Mesothelial cell of epicardium (in vitro differentiated cells): ENCODE data around the gene HSBP1L1. TPM values are rescaled to one million over a fixed set of nuclear protein-coding genes. Genes with fewer than 3 reads are reported as not detected.

ENCODE experiments used
- DNase-seq, 2 experiments: peaks; one replicate each; pipeline ENCODE4 v3.0.0; 2021; ENCODE audit warnings: low spot score in 2 of 2; ENCODE audit not compliant: unreplicated experiment in 2 of 2
- H3K27ac Mint-ChIP-seq: 2 replicates; pipeline ENCODE4 v1.8.0; 2021; ENCODE audit warnings: mixed read lengths
- H3K27me3 Mint-ChIP-seq: 2 replicates; pipeline ENCODE4 v1.8.0; 2021; ENCODE audit warnings: low read depth, mixed read lengths
- H3K36me3 Mint-ChIP-seq: 2 replicates; pipeline ENCODE4 v1.8.0; 2021; ENCODE audit warnings: mixed read lengths
- H3K4me1 Mint-ChIP-seq: 2 replicates; pipeline ENCODE4 v1.8.0; 2021; ENCODE audit warnings: mixed read lengths
- H3K4me3 Mint-ChIP-seq: 2 replicates; pipeline ENCODE4 v1.8.0; 2021; ENCODE audit warnings: mild to moderate bottlenecking, moderate library complexity, mixed read lengths
- H3K9me3 Mint-ChIP-seq: 2 replicates; pipeline ENCODE4 v1.8.0; 2021; ENCODE audit warnings: mixed read lengths
- total RNA-seq: library from RNA; stranded (reverse); gene quantifications from 3 replicates; pipeline ENCODE4 v1.2.1, GENCODE V29; 2021
- TF ChIP-seq, protein P1 (sequence below): fragments of 200-600 bp; sonication (generic); IDR thresholded peaks from one replicate; pipeline ENCODE4 v1.5.0; 2021; ENCODE audit warnings: antibody characterized with exemption; ENCODE audit not compliant: unreplicated experiment

HSBP1L1 gene
- total RNA-seq, 1 donor from 2014 or later = 35.4 TPM

DNA sequence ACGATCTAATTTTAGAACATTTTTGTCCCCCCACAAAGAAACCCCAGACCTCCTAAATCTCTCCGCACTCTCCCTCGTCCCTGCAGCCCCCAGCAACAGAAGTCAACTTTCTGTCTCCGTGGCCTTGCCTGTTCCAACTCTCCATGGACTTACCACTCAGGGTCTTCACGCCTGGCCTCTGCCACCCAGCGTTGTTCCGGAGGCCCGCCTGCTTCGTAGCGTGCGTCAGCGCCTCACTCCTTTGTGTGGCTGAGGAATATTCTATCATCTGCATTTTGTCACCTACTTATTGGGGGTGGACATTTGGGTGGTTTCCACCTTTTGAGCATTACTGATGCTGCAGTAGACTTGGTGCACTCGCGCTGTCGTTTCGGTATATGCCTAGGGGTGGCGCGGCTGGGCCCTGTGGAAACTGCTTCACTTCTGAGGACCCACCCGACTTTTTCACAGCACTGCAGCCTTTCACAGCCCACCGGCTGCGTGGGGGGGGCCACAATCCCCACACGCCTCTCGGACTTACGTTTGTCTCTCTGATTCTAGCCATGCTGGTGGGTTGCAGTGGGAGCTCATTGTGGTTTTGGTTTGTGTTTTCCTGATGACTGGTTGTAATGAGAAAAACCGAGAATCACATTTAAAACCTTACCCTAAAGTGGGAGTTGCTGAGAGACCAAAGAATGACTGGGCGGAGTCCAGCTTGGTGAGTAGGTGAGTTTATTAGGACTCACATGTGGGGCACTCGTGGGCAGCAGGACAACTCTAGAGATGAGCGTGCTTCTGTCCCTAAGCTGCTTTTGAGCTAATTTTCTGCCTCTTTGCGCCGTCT is 1.4 kb upstream of the HSBP1L1 start:
- H3K4me3 Mint-ChIP-seq = peak overlapping the region; percentile 41
- no peaks in the 10 kb centered on the region for H3K9me3 Mint-ChIP-seq
- DNase-seq = no peak
- no peaks in the 10 kb centered on the region for H3K27me3 Mint-ChIP-seq
- H3K4me1 Mint-ChIP-seq = peaks cover 41% of the 10 kb centered on the region
- TF ChIP-seq, protein P1, sequence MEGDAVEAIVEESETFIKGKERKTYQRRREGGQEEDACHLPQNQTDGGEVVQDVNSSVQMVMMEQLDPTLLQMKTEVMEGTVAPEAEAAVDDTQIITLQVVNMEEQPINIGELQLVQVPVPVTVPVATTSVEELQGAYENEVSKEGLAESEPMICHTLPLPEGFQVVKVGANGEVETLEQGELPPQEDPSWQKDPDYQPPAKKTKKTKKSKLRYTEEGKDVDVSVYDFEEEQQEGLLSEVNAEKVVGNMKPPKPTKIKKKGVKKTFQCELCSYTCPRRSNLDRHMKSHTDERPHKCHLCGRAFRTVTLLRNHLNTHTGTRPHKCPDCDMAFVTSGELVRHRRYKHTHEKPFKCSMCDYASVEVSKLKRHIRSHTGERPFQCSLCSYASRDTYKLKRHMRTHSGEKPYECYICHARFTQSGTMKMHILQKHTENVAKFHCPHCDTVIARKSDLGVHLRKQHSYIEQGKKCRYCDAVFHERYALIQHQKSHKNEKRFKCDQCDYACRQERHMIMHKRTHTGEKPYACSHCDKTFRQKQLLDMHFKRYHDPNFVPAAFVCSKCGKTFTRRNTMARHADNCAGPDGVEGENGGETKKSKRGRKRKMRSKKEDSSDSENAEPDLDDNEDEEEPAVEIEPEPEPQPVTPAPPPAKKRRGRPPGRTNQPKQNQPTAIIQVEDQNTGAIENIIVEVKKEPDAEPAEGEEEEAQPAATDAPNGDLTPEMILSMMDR = no peak
- H3K27ac Mint-ChIP-seq = peak overlapping the region; percentile 90
- H3K36me3 Mint-ChIP-seq = peaks cover 9% of the 10 kb centered on the region

DNA sequence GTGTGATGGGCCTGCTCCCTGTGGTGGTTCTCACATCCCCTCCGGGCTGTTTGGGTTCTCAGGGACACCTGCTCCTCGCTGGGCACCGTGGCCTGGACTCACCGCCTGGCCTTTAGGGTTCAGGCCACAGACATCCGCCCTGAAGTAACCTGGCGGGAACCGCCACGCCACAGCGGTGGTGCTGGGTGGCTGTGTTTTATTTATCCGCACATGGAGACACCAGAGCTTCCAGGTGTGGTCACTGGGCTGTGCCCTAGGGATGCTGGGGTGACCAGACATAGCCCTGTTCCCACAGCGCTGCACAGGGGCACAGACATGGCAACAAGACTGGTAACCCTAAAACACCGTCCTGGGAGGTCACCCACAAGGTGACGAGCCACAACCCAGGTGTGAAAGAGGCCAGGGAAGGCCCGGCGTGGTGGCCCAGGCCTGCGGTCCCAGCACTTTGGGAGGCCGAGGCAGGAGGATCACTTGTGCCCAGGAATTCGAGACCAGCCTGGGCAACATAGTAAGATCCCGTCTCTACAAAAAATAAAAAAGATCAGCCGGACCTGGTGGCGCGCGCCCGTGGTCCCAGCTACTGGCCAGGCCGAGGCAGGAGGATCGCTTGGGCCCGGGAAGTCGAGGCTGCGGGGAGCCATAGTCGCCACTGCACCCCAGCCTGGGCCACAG is 649 bp upstream of the HSBP1L1 start:
- DNase-seq = no peak
- H3K4me3 Mint-ChIP-seq = peak overlapping the region; percentile 56
- H3K27ac Mint-ChIP-seq = peak overlapping the region; percentile 21
- no peaks in the 10 kb centered on the region for H3K9me3 Mint-ChIP-seq
- TF ChIP-seq, protein P1 = no peak
- peaks cover 9% of the 10 kb centered on the region for H3K36me3 Mint-ChIP-seq
- peaks cover 41% of the 10 kb centered on the region for H3K4me1 Mint-ChIP-seq
- H3K27me3 Mint-ChIP-seq = no peaks in the 10 kb centered on the region

DNA sequence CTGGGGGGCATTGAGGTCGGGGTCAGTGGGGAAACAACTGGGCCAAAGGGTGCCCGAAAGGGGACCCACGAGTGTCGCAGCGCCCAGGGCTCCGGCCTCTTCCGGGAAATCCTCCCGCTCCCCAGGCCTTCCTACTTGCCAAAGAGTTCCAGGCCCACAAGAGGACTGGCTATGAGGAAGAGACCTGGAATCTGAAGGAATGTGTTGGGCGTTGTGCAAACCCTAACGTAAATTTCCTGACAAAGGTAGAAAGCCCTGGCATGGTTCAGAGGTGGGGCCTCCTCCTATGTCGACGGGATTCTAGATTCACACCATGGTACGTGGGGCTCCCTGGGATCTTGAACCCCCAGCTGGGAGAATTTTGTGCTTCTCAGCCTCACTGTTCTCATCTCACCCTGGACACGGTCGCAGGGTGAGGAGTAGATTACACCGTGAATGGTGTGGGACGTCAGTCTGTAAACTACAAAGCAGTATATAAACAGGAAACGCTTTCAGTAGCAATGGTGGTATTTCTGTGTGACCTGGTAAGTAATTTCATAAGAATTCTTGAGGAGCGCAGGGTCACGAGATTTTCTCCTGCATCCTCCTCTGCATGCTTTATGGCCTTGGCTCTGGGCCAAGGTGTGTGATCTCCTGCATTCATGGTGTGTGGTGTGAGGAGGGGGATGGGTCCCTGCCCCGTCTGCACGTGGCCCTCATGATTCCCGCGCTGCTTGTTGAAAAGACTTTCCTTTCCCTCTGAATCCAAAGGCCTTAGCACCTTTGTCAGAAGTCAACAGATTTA is 868 bp downstream of the HSBP1L1 start:
- Mint-ChIP-seq H3K4me1 (peaks cover 34% of the 10 kb centered on the region), H3K4me3 (peak overlapping the region; percentile 73), H3K27ac (peak overlapping the region; percentile 97)

DNA sequence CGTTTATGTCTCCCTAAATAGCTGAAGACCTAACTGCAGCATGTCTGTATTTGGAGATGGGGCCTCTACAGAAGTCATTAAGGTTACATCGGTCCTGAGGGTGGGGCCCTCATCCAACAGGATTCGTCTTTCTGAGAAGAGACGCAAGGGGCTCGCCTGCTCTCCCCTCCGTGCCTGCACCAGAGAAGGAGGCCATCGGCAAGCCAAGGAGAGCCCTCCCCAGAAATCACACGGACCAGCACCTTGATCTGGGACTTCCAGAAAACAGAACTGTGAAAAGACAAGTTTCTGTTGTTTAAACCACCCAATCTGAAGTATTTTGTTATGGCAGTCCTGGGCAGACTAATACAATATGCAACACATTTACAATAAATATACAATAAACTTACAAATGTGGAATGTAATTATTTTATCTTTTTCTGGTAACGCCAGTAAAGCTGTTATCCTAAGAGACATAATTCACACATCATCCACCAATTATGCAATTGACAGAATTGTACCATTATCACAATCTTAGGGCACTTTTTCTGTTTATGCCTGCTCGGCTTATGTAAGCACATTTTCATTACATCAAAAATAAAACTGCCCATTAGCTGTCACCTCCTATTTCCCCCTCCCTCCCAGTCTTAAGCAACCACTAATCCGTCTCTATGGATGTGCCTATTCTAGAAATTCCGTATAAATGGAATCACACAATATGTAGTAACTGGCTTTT is 6.1 kb downstream of the HSBP1L1 start:
- TF ChIP-seq, protein P1 = no peak
- H3K36me3 Mint-ChIP-seq = peaks cover 47% of the 10 kb centered on the region
- no peak for DNase-seq
- no peaks in the 10 kb centered on the region for H3K27me3 Mint-ChIP-seq
- peaks cover 1% of the 10 kb centered on the region for H3K4me1 Mint-ChIP-seq
- no peaks in the 10 kb centered on the region for H3K9me3 Mint-ChIP-seq
- no peak overlapping the region for H3K27ac Mint-ChIP-seq
- no peak overlapping the region for H3K4me3 Mint-ChIP-seq

More for the DNA sequence above, 868 bp downstream of the HSBP1L1 start:
- peak in 1 of 2 experiments; percentile 55 for DNase-seq
- Mint-ChIP-seq H3K9me3 (no peaks in the 10 kb centered on the region), H3K27me3 (no peaks in the 10 kb centered on the region), H3K36me3 (peaks cover 15% of the 10 kb centered on the region)
- TF ChIP-seq, protein P1 = no peak
